Activated CD4-positive, alpha-beta T cell treated with anti-CD3 and anti-CD28 coated beads, Interleukin-2, amount 50 U/mL, for 1 hour (primary cell): ENCODE data around the gene SPDYE18.
"Not testable (repeated sequence)": the region's sequence is repeated elsewhere in the genome, so short reads cannot be mapped to it uniquely, and the experiment has no call there.

Experiments
- DNase-seq: peaks from one replicate; pipeline ENCODE4 v3.0.0-alpha.2; 2020

Gene SPDYE18

DNA sequence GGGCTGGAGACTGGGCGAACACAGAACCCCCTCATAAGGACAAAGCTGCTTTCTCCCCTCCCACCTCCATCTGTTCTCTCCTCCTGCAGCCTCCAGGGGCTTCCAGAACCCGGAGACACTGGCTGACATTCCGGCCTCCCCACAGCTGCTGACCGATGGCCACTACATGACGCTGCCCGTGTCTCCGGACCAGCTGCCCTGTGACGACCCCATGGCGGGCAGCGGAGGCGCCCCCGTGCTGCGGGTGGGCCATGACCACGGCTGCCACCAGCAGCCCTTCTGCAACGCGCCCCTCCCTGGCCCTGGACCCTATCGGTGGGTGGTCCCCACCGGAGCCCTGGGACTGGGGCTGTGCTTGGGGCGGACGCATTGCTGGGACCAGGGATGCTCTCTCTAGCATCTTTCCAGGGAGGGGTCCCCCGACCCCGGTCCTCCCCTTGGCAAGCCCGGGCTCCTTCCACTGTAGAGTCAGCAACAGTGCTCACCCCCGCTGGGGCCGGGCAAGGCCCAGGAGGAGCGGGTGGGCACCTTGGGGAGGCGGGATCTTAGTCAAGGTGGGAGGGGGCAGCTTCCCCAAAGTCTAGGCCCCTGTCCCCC lies 56.8 kb downstream of the SPDYE18 start:
- not testable (repeated sequence) for DNase-seq

DNA sequence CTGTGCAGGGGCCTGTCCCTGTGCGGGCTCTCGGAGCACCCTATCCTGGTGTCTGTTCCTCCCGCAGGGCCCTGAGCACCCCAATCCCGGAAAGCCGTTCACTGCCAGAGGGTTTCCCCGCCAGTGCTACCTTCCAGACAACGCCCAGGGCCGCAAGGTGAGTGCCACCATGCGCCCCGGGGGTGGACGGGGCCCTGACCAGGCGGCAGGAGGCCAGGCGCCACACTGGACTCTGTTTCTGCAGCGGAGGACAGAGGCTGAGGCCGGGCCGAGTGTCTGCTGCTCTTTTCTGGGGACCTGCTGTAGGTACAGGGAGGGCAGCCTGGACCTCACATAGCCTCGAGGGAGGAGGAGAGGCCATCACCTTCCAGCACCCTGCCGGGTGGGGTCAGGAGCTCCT lies 58.2 kb downstream of the SPDYE18 start:
- not testable (repeated sequence) for DNase-seq

DNA sequence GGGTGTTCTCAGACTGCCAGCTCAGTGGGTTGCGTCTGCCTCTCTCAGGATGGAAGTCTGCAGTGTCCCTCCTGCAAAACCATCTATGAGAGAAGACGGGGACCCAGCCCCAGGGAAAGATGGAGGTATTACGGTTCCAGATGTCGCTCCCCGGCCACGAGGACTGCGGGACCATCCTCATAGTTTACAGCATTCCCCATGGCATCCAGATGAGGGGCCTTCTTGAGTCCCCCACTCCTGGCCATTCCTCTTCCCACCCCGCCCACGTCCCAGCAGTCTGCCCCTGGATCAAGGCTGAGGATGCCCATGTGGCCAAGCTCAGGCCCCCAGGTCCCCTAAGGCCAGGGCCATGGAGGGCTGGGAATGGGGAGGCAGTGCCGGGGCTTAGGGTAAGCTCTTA lies 59.1 kb downstream of the SPDYE18 start:
- not testable (repeated sequence) for DNase-seq

DNA sequence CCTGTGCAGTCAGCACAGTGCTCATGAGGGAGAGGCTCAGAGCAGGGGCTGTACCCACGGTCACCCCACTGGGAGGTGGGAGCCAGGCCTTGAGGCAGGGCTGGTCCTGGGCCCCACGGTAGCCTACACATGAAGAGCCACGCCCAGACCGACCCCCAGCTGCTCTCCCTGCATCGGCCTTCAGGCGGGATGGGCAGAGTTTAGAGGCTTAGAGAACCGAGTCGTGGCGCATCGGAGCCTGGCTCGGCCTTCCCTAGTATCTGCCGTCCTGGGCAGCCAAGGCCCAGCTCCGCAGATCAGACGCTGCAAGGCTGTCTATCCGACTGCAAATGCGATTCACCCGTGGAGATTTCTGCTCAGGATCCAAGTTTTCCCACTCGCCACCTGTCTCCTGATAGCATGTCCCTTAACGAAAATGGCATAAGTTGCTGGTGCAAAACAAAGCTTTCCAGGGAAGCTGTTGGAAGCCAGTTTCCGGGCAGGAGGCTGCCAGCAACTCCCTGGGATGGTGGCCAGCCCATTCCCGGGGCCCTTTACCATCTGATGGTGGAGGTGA lies 59.6 kb downstream of the SPDYE18 start:
- DNase-seq = not testable (repeated sequence)

DNA sequence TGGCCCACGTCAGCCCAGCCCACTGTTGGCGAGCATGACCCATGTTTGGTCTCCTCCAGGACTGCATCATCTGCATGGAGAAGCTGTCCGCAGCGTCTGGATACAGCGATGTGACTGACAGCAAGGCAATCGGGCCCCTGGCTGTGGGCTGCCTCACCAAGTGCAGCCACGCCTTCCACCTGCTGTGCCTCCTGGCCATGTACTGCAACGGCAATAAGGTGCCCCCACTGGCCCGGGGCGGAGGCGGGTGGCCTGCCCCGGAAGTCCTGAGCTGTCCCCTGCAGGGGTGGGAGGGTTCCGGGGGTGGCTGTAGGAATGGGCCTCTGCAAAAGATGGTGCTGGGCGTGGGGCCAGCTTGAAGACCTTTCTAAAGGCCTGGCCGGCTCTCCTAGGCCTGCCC lies 60.3 kb downstream of the SPDYE18 start:
- not testable (repeated sequence) for DNase-seq
